ENCODE data around the gene MADCAM1. TPM values are rescaled to one million over a fixed set of nuclear protein-coding genes. Genes with fewer than 3 reads are reported as not detected.

MADCAM1 gene
- total and polyA plus RNA-seq, 2 of the 8 experiments (the other 6 are each of a cell fraction or from before 2014, with no cell fraction given), result 2.3 to 3.0 TPM

GRCh38 chr19:536881-537404, 40.7 kb downstream of the MADCAM1 start:
- Histone ChIP-seq H3K23me2 (ENCODE audit: low read depth, low read length) (peaks cover 3% of the 10 kb centered on the region; the same call in 1 of the 2 replicates), H4K91ac (replicated peaks; ENCODE audit: insufficient read length, low read length) (no peak overlapping the region), H3K18ac (ENCODE audit: extremely low read depth, low read length) (no peak overlapping the region), H3K23ac (ENCODE audit: insufficient read length) (no peak overlapping the region), H3K27ac (ENCODE audit: low read depth, low read length) (no peak overlapping the region), H2BK5ac (ENCODE audit: low read depth, low read length) (no peak overlapping the region), H2BK15ac (ENCODE audit: low read length) (no peak overlapping the region), H3K4ac (replicated peaks; ENCODE audit: insufficient read length, low read depth, low read length) (no peak overlapping the region), H3K4me2 (ENCODE audit: insufficient read depth in 1 of 2, low read depth in 2 of 2, low read length in 2 of 2) (no peak overlapping the region), H2AFZ (ENCODE audit: low read length) (no peak overlapping the region), H3K4me3 (ENCODE audit: extremely low read depth in 1 of 4, insufficient read depth in 2 of 4, low read depth in 3 of 4, low read length in 4 of 4) (no peak overlapping the region), H3K79me1 (ENCODE audit: low read depth, low read length) (peaks cover 24% of the 10 kb centered on the region), H3K4me1 (replicated peaks in 1 of 4; ENCODE audit: control insufficient read depth in 3 of 4, insufficient read depth in 4 of 4, low read length in 3 of 4) (peaks cover 0 to 10% (median 8%) of the 10 kb centered on the region in 4 experiments; a peak in 6 of 7 replicates), H3K79me2 (ENCODE audit: control insufficient read depth in 1 of 2, insufficient read depth in 2 of 2, low read length in 2 of 2) (peaks cover 0 to 37% of the 10 kb centered on the region in 2 experiments; a peak in 2 of 4 replicates), H3K36me3 (ENCODE audit: control insufficient read depth in 2 of 4, insufficient read depth in 4 of 4, low read length in 3 of 4) (peaks cover 8 to 43% (median 24%) of the 10 kb centered on the region in 4 experiments; a peak in 6 of 8 replicates), H4K5ac (ENCODE audit: insufficient read length, low read depth, low read length) (no peak overlapping the region), H3K27me3 (replicated peaks in 1 of 4; ENCODE audit: control insufficient read depth in 3 of 4, extremely low read depth in 1 of 4, insufficient read depth in 3 of 4, low read length in 3 of 4) (no peaks in the 10 kb centered on the region), H2AK5ac (ENCODE audit: low read depth, low read length) (no peak overlapping the region), H3K9ac (replicated peaks in 1 of 4; ENCODE audit: extremely low read depth in 1 of 4, low read depth in 3 of 4, low read length in 3 of 4) (no peak overlapping the region), H2BK120ac (replicated peaks; ENCODE audit: low read depth, low read length) (no peak overlapping the region), H3K14ac (ENCODE audit: insufficient read length) (no peak overlapping the region), H2BK12ac (ENCODE audit: low read depth, low read length) (no peak overlapping the region), H4K20me1 (replicated peaks in 1 of 2; ENCODE audit: control insufficient read depth in 1 of 2, insufficient read depth in 2 of 2, low read length in 2 of 2) (peaks cover 22 to 39% of the 10 kb centered on the region in 2 experiments), H4K8ac (ENCODE audit: extremely low read depth, insufficient read depth, low read length) (no peak overlapping the region), H3K56ac (replicated peaks; ENCODE audit: insufficient read length, low read depth, low read length) (no peak overlapping the region), H2BK20ac (ENCODE audit: low read length) (no peak overlapping the region), H3K9me3 (ENCODE audit: insufficient read depth in 2 of 2, low read depth in 1 of 2, low read length in 1 of 2) (no peaks in the 10 kb centered on the region)
- POLR2A ChIA-PET (ENCODE audit: partially characterized antibody), result interaction anchor here (0.6 kb wide), 1 partner anchor 716 kb away, joined by 3 read pairs; no protein-coding TSS in a partner anchor
- CTCF ChIA-PET (ENCODE audit: partially characterized antibody), result no interaction called here
- 98% methylated on average over 13 of the region's 26 CpGs; no CpG with 5 or more reads in 1 of the 2 experiments for WGBS, 2 experiments (ENCODE audit: extremely low coverage in 1 of 2, insufficient coverage in 1 of 2, insufficient read length in 1 of 2, insufficient replicate concordance in 2 of 2, low coverage in 1 of 2, low lambda C conversion rate in 2 of 2, missing lambda C conversion rate in 1 of 2)
- DNase-seq (ENCODE audit: low read depth in 1 of 2, low spot score in 2 of 2) (no peak), FAIRE-seq (no peak)
- no peak for TF ChIP-seq CTCF (IDR thresholded peaks at IDR 0.05; ENCODE audit: control extremely low read depth in 1 of 3, insufficient read depth in 1 of 3, low read depth in 1 of 3, low read length in 3 of 3)
- TF ChIP-seq GABPA (IDR thresholded peaks at IDR 0.05; ENCODE audit: borderline replicate concordance, insufficient read depth, low read length), result no peak
- TF ChIP-seq NANOG (IDR thresholded peaks at IDR 0.05; ENCODE audit: insufficient read depth, low read depth, low read length, poor library complexity, severe bottlenecking), result no peak
- no peak for TF ChIP-seq CBX5 (IDR thresholded peaks at IDR 0.05; ENCODE audit: low read depth, low read length)
- TF ChIP-seq CEBPB (IDR thresholded peaks at IDR 0.05; ENCODE audit: low read depth, low read length), result no peak
- no peak for TF ChIP-seq SP1 (IDR thresholded peaks at IDR 0.05; ENCODE audit: low read depth, low read length)
- no peak for TF ChIP-seq YY1 (IDR thresholded peaks at IDR 0.05; ENCODE audit: low read depth, low read length)
- TF ChIP-seq PHF8 (conservative IDR thresholded peaks at IDR 0.05; ENCODE audit: low read depth, low read length), result no peak
- no peak for TF ChIP-seq NRF1 (IDR thresholded peaks at IDR 0.05; ENCODE audit: low read depth, low read length)
- TF ChIP-seq SUZ12 (IDR thresholded peaks at IDR 0.05; ENCODE audit: low read length), result no peak
- no peak for TF ChIP-seq HDAC6 (IDR thresholded peaks at IDR 0.05; ENCODE audit: low read depth, low read length)
